Trophoblast cell (in vitro differentiated cells and primary cell): ENCODE results near the gene DEFB128.
"Not testable (repeated sequence)": the region's sequence is repeated elsewhere in the genome, so short reads cannot be mapped to it uniquely, and the experiment has no call there.

Source experiments
- DNase-seq, 2 donors: peaks; one replicate each; pipeline ENCODE4 v3.0.0-alpha.2; 2016
- H2AFZ ChIP-seq: 2 replicates; pipeline ENCODE4 v1.6.1; 2013; ENCODE audit warnings: low read length, moderate library complexity, mild to moderate bottlenecking; ENCODE audit not compliant: insufficient read depth, poor library complexity
- H2AK5ac ChIP-seq: 2 replicates; pipeline ENCODE4 v1.6.1; 2013; ENCODE audit warnings: mild to moderate bottlenecking, low read length
- H2BK120ac ChIP-seq: 2 replicates; pipeline ENCODE4 v1.6.1; 2013; ENCODE audit warnings: low read length, mild to moderate bottlenecking, moderate library complexity; ENCODE audit not compliant: insufficient read depth, poor library complexity
- H2BK12ac ChIP-seq: 2 replicates; pipeline ENCODE4 v1.6.1; 2013; ENCODE audit warnings: mild to moderate bottlenecking, low read length, moderate library complexity
- H2BK5ac ChIP-seq: 2 replicates; pipeline ENCODE4 v1.6.1; 2013; ENCODE audit warnings: low read length, low read depth, moderate library complexity, mild to moderate bottlenecking; ENCODE audit not compliant: poor library complexity
- H3K14ac ChIP-seq: 2 replicates; pipeline ENCODE4 v1.6.1; 2013; ENCODE audit warnings: mild to moderate bottlenecking, low read length
- H3K18ac ChIP-seq: 2 replicates; pipeline ENCODE4 v1.6.1; 2013; ENCODE audit warnings: mild to moderate bottlenecking, low read length
- H3K23ac ChIP-seq: 2 replicates; pipeline ENCODE4 v1.6.1; 2013; ENCODE audit warnings: low read length
- H3K27ac ChIP-seq: 2 replicates; pipeline ENCODE4 v1.5.1; 2013; ENCODE audit warnings: low read depth, mild to moderate bottlenecking, inconsistent platforms, low read length, moderate library complexity
- H3K27me3 ChIP-seq: 2 replicates; pipeline ENCODE4 v1.6.1; 2013; ENCODE audit warnings: inconsistent platforms, mild to moderate bottlenecking, low read length, moderate library complexity; ENCODE audit not compliant: insufficient read depth
- H3K36me3 ChIP-seq, 2 experiments: 1 replicate in 1 of 2; 2 replicates in 1 of 2; pipeline ENCODE4 v1.6.1; 2013; ENCODE audit warnings: low read length in 2 of 2, mild to moderate bottlenecking in 2 of 2, moderate library complexity in 1 of 2; ENCODE audit not compliant: insufficient read depth in 2 of 2, control insufficient read depth in 1 of 2
- H3K4ac ChIP-seq: 2 replicates; pipeline ENCODE4 v1.6.1; 2013; ENCODE audit warnings: low read depth, mild to moderate bottlenecking, low read length, moderate library complexity
- H3K4me1 ChIP-seq, 2 experiments: 1 replicate in 1 of 2; 2 replicates in 1 of 2; pipeline ENCODE4 v1.6.1; 2013; ENCODE audit warnings: low read length in 2 of 2, mild to moderate bottlenecking in 2 of 2, moderate library complexity in 1 of 2; ENCODE audit not compliant: insufficient read depth in 2 of 2, control insufficient read depth in 1 of 2
- H3K4me2 ChIP-seq: 2 replicates; pipeline ENCODE4 v1.6.1; 2013; ENCODE audit warnings: inconsistent platforms, mild to moderate bottlenecking, low read length, moderate library complexity
- H3K4me3 ChIP-seq: 2 replicates; pipeline ENCODE4 v1.5.1; 2013; ENCODE audit warnings: mild to moderate bottlenecking, low read depth, low read length, inconsistent platforms
- H3K79me1 ChIP-seq: one replicate; pipeline ENCODE4 v1.6.1; 2013; ENCODE audit warnings: low read length
- H3K79me2 ChIP-seq: 2 replicates; pipeline ENCODE4 v1.6.1; 2013; ENCODE audit warnings: low read length, mild to moderate bottlenecking; ENCODE audit not compliant: control insufficient read depth, insufficient read depth, poor library complexity
- H3K9ac ChIP-seq: 2 replicates; pipeline ENCODE4 v1.6.1; 2013; ENCODE audit warnings: mild to moderate bottlenecking, low read length
- H3K9me3 ChIP-seq: 2 replicates; pipeline ENCODE4 v1.6.1; 2013; ENCODE audit warnings: low read depth, mild to moderate bottlenecking, control low read depth, inconsistent platforms, low read length; ENCODE audit not compliant: insufficient read depth
- H4K12ac ChIP-seq: 2 replicates; pipeline ENCODE4 v1.6.1; 2013; ENCODE audit warnings: low read depth, mild to moderate bottlenecking, low read length, moderate library complexity
- H4K8ac ChIP-seq: 2 replicates; pipeline ENCODE4 v1.6.1; 2013; ENCODE audit warnings: low read depth, mild to moderate bottlenecking, low read length, moderate library complexity
- H4K91ac ChIP-seq: one replicate; pipeline ENCODE4 v1.6.1; 2013; ENCODE audit warnings: low read depth, mild to moderate bottlenecking, low read length, moderate library complexity
- WGBS: extraction: QIAGEN DNeasy Blood & Tissue Kit; methylation state at CpG from one replicate; pipeline ENCODE4 v1.1.7; 2013; ENCODE audit warnings: missing lambda C conversion rate; ENCODE audit not compliant: insufficient read length, insufficient coverage; ENCODE audit errors: extremely low coverage; 5-methylcytosine and 5-hydroxymethylcytosine counted together

Gene DEFB128

DNA sequence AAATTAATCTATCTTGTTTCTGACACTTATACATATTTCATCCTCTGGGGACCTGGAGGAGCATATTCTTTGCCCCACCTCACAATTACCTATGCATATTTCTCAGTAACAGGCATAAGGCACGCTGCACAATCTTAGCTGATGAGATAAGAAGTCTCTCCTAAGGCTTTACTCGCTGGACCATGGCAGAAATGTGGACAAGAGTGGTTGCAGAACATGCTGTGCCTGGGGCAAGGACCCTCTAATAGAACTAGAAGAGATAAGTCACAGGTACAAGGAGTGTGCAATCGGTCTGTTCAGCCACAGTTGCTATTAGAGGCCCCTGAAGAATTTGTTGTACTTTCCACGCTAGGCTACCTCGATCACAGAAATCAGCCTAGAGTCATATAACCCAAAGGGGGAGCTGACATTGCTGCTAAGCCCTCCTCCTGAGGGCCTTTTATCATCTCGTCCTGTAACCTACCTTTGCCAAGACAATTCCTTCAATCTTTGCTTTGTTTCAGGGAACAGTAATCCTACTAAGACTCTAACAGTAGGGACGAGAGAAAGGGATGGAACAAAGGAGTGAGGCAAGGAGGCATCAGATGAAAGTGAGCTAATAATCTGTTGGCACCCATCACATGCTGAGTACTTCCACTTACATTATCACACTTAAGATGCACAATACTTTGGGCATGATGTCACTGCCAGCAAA, 21.4 kb upstream of the DEFB128 start:
- no peak overlapping the region for H2BK5ac ChIP-seq
- no peak for DNase-seq
- H3K79me1 ChIP-seq, result no peaks in the 10 kb centered on the region
- no peak overlapping the region for H3K18ac ChIP-seq
- no peak overlapping the region for H4K8ac ChIP-seq
- H2BK12ac ChIP-seq, result no peak overlapping the region
- no peak overlapping the region for H2AK5ac ChIP-seq
- H4K91ac ChIP-seq, result no peak overlapping the region
- no peak overlapping the region for H3K14ac ChIP-seq
- H3K27ac ChIP-seq, result no peak overlapping the region
- H3K36me3 ChIP-seq, result no peaks in the 10 kb centered on the region
- H3K4me2 ChIP-seq, result no peak overlapping the region
- no peak overlapping the region for H4K12ac ChIP-seq
- WGBS, result no CpG with 5 or more reads among the region's 7 CpGs
- H3K4me3 ChIP-seq, result no peak overlapping the region
- peaks cover 4% of the 10 kb centered on the region for H3K9me3 ChIP-seq
- no peak overlapping the region for H2AFZ ChIP-seq
- no peaks in the 10 kb centered on the region for H3K4me1 ChIP-seq
- H3K79me2 ChIP-seq, result no peaks in the 10 kb centered on the region
- no peak overlapping the region for H3K4ac ChIP-seq
- no peak overlapping the region for H3K23ac ChIP-seq
- H3K9ac ChIP-seq, result no peak overlapping the region
- no peaks in the 10 kb centered on the region for H3K27me3 ChIP-seq
- H2BK120ac ChIP-seq, result no peak overlapping the region

DNA sequence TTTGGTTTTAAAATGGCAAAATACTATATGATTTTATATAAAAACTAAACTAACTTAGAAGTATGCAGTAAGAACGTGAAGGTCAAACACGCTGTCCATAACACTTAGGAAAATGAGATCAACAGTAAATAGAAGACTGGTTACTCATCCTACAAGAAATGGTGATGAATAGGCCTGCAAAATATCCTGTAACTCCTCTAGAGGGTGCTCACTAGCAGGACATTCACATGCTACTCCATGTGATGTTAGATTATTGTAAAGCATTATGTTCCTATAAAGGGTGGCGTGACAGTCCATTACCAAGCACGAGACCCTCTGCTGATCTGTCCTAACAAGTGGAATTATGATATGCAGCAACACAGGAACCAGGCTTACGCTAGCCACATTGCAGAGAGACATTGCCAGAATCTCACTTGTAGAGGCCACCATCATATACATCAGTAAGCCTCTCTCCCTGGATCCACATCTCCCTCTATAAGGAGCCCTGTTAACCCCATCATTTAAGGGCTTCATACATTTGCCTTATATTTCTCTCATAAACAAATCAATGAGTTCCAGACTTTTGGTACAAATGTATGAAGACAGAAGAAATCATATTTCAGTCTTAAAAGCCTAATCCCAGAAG, 19.5 kb upstream of the DEFB128 start:
- Histone ChIP-seq H3K27ac (no peak overlapping the region), H3K23ac (no peak overlapping the region), H2AFZ (no peak overlapping the region), H3K4me2 (no peak overlapping the region), H3K9me3 (peaks cover 4% of the 10 kb centered on the region), H4K8ac (no peak overlapping the region), H2BK120ac (no peak overlapping the region), H4K91ac (no peak overlapping the region), H2AK5ac (no peak overlapping the region), H3K18ac (no peak overlapping the region), H2BK5ac (no peak overlapping the region), H2BK12ac (no peak overlapping the region), H3K27me3 (no peaks in the 10 kb centered on the region), H3K79me1 (no peaks in the 10 kb centered on the region), H3K4me3 (no peak overlapping the region), H3K9ac (no peak overlapping the region), H3K4me1 (no peaks in the 10 kb centered on the region), H3K79me2 (no peaks in the 10 kb centered on the region), H3K4ac (no peak overlapping the region), H4K12ac (no peak overlapping the region), H3K36me3 (no peaks in the 10 kb centered on the region), H3K14ac (no peak overlapping the region)
- WGBS, result no CpG with 5 or more reads among the region's 5 CpGs
- peak in 1 of 2 donors; percentile 56 for DNase-seq

GRCh38 chr20:203630-204029, 14.1 kb upstream of the DEFB128 start:
- WGBS, result no CpG with 5 or more reads among the region's 4 CpGs
- H2AFZ ChIP-seq, H2BK5ac ChIP-seq: not testable (repeated sequence)

GRCh38 chr20:199996-200395, 10.5 kb upstream of the DEFB128 start:
- Histone ChIP-seq H3K9ac (no peak overlapping the region), H3K27me3 (no peaks in the 10 kb centered on the region), H2BK120ac (no peak overlapping the region), H3K4ac (no peak overlapping the region), H4K91ac (no peak overlapping the region), H2BK5ac (no peak overlapping the region), H4K12ac (no peak overlapping the region), H3K23ac (no peak overlapping the region), H3K18ac (no peak overlapping the region), H3K4me3 (no peak overlapping the region), H4K8ac (no peak overlapping the region), H2AFZ (no peak overlapping the region), H3K9me3 (peaks cover 16% of the 10 kb centered on the region), H3K4me1 (no peaks in the 10 kb centered on the region), H3K27ac (no peak overlapping the region), H3K4me2 (no peak overlapping the region), H3K14ac (no peak overlapping the region), H2AK5ac (no peak overlapping the region), H3K79me2 (no peaks in the 10 kb centered on the region), H3K36me3 (no peaks in the 10 kb centered on the region), H2BK12ac (no peak overlapping the region), H3K79me1 (no peaks in the 10 kb centered on the region)
- no peak for DNase-seq
- WGBS, result no CpG with 5 or more reads among the region's 4 CpGs

More at GRCh38 chr20:203630-204029, 14.1 kb upstream of the DEFB128 start:
- not testable (repeated sequence) for H4K8ac ChIP-seq, H3K4me1 ChIP-seq, H3K79me1 ChIP-seq, H3K27me3 ChIP-seq, H3K14ac ChIP-seq, H3K36me3 ChIP-seq, H3K4me2 ChIP-seq, H3K18ac ChIP-seq, H2BK12ac ChIP-seq, H4K12ac ChIP-seq, H2BK120ac ChIP-seq, H3K27ac ChIP-seq, H4K91ac ChIP-seq, H3K9ac ChIP-seq, H3K23ac ChIP-seq, H2AK5ac ChIP-seq, H3K4me3 ChIP-seq, DNase-seq, H3K4ac ChIP-seq, H3K79me2 ChIP-seq
- peaks cover 15% of the 10 kb centered on the region for H3K9me3 ChIP-seq
